Mesothelial cell of epicardium (in vitro differentiated cells): ENCODE results near the gene PLXNC1. TPM values are rescaled to one million over a fixed set of nuclear protein-coding genes. Genes with fewer than 3 reads are reported as not detected.

ENCODE experiments used
- DNase-seq, 2 experiments: peaks; one replicate each; pipeline ENCODE4 v3.0.0; 2021; ENCODE audit warnings: low spot score in 2 of 2; ENCODE audit not compliant: unreplicated experiment in 2 of 2
- H3K27ac Mint-ChIP-seq: 2 replicates; pipeline ENCODE4 v1.8.0; 2021; ENCODE audit warnings: mixed read lengths
- H3K27me3 Mint-ChIP-seq: 2 replicates; pipeline ENCODE4 v1.8.0; 2021; ENCODE audit warnings: low read depth, mixed read lengths
- H3K36me3 Mint-ChIP-seq: 2 replicates; pipeline ENCODE4 v1.8.0; 2021; ENCODE audit warnings: mixed read lengths
- H3K4me1 Mint-ChIP-seq: 2 replicates; pipeline ENCODE4 v1.8.0; 2021; ENCODE audit warnings: mixed read lengths
- H3K4me3 Mint-ChIP-seq: 2 replicates; pipeline ENCODE4 v1.8.0; 2021; ENCODE audit warnings: mild to moderate bottlenecking, moderate library complexity, mixed read lengths
- H3K9me3 Mint-ChIP-seq: 2 replicates; pipeline ENCODE4 v1.8.0; 2021; ENCODE audit warnings: mixed read lengths
- CTCF ChIP-seq: fragments of 200-600 bp; sonication (generic); IDR thresholded peaks from one replicate; pipeline ENCODE4 v1.5.0; 2021; ENCODE audit warnings: antibody characterized with exemption; ENCODE audit not compliant: unreplicated experiment
- total RNA-seq: library from RNA; stranded (reverse); gene quantifications from 3 replicates; pipeline ENCODE4 v1.2.1, GENCODE V29; 2021

PLXNC1 gene
- total RNA-seq, 1 donor from 2014 or later = 3.4 TPM

DNA sequence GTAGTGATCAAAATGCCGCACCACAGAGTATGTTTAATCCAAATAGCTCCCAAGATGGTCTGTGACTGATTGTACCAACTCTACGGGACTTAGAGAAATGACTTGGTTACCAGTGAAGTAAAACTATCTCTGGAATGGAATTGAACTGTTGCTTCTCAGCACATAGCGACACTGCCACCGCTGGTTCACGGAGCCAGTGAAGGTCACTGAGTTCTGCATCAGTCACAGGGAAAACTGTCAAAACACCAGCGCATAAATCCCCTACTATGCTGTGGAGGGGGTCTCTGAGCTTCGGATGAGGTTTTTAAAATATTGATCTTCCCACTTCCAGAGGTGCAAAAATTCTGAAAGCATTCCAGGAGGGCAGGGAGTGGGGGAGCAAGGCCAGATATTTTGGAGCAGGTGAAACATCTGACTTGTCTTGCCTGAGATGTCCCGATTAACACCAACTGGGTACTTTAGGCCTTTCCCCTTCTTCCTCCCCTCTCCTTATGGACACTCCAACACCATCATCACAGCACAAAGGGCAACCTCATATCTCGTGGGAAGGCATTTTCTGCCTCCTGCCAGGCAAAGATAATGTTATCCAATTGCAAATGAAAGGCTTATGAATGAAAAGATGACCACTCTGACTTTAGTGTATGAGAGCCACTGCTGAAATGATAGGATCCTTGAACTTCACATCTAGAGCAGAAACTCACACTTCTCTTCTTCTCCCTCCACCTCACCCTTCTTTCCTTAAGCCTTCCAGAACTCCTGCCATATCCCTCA, 2.0 kb upstream of the PLXNC1 start:
- Mint-ChIP-seq H3K36me3 (no peaks in the 10 kb centered on the region), H3K4me3 (no peak overlapping the region), H3K27ac (no peak overlapping the region), H3K4me1 (peaks cover 6% of the 10 kb centered on the region), H3K27me3 (peaks cover 86% of the 10 kb centered on the region), H3K9me3 (no peaks in the 10 kb centered on the region)
- TF ChIP-seq CTCF = no peak
- no peak for DNase-seq

DNA sequence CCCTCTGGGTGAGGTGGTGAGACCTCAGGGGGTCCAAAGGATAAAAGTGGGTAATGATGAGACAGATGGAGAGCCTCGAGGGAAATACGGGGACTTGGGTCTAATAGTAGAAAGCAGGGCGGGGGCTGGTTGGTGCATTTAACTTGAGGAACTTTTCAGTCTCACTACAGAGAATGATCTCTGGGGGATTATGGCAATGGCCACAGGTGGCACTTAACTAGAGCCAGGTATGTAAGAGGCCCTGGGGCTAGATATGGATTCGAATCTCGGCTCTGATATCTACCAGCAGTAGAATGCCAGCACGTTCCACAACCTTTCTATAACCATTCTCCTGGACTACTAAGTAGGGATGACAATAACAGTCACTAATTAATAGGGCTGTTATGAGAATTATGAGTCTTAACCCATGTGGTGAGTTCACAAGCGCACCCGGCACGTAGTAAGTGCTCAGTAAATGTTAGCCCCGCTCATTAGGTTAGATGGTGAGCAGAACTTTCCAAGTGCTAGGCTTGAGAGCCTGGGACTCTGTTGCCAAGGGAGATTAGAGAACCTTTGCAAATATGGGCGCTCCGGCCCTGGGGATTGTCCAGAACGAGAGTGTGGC, 888 bp upstream of the PLXNC1 start:
- peaks cover 87% of the 10 kb centered on the region for H3K27me3 Mint-ChIP-seq
- peaks cover 6% of the 10 kb centered on the region for H3K4me1 Mint-ChIP-seq
- H3K4me3 Mint-ChIP-seq = peak overlapping the region; percentile 68
- no peak for DNase-seq
- no peak overlapping the region for H3K27ac Mint-ChIP-seq
- no peaks in the 10 kb centered on the region for H3K9me3 Mint-ChIP-seq
- no peak for TF ChIP-seq CTCF
- H3K36me3 Mint-ChIP-seq = no peaks in the 10 kb centered on the region

DNA sequence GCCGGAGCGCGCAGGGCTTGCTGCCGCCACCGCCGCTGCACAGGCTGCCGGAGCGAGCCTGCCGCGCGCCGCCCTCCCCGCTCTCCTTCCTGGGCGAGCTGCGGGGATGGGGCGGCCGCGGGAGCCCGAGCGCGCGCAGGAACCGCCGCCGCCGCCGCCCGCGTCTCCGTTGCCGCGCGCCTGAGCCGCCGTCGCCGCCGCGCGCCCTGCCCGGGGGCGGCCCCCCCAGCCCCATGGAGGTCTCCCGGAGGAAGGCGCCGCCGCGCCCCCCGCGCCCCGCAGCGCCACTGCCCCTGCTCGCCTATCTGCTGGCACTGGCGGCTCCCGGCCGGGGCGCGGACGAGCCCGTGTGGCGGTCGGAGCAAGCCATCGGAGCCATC, 352 bp downstream of the PLXNC1 start:
- Mint-ChIP-seq H3K27ac (no peak overlapping the region), H3K9me3 (no peaks in the 10 kb centered on the region), H3K4me3 (peak overlapping the region; percentile 68), H3K27me3 (peaks cover 87% of the 10 kb centered on the region), H3K4me1 (peaks cover 6% of the 10 kb centered on the region), H3K36me3 (no peaks in the 10 kb centered on the region)
- TF ChIP-seq CTCF = no peak
- no peak for DNase-seq

DNA sequence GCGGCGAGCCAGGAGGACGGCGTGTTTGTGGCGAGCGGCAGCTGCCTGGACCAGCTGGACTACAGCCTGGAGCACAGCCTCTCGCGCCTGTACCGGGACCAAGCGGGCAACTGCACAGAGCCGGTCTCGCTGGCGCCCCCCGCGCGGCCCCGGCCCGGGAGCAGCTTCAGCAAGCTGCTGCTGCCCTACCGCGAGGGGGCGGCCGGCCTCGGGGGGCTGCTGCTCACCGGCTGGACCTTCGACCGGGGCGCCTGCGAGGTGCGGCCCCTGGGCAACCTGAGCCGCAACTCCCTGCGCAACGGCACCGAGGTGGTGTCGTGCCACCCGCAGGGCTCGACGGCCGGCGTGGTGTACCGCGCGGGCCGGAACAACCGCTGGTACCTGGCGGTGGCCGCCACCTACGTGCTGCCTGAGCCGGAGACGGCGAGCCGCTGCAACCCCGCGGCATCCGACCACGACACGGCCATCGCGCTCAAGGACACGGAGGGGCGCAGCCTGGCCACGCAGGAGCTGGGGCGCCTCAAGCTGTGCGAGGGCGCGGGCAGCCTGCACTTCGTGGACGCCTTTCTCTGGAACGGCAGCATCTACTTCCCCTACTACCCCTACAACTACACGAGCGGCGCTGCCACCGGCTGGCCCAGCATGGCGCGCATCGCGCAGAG, 873 bp downstream of the PLXNC1 start:
- peak in 1 of 2 experiments; percentile 47 for DNase-seq
- Mint-ChIP-seq H3K9me3 (no peaks in the 10 kb centered on the region), H3K27ac (no peak overlapping the region), H3K4me3 (peak overlapping the region; percentile 68), H3K36me3 (no peaks in the 10 kb centered on the region), H3K4me1 (peaks cover 6% of the 10 kb centered on the region), H3K27me3 (peaks cover 89% of the 10 kb centered on the region)
- no peak for TF ChIP-seq CTCF

GRCh38 chr12:94149781-94150239, 1.4 kb downstream of the PLXNC1 start:
- TF ChIP-seq CTCF = no peak
- no peaks in the 10 kb centered on the region for H3K36me3 Mint-ChIP-seq
- peaks cover 89% of the 10 kb centered on the region for H3K27me3 Mint-ChIP-seq
- no peak for DNase-seq
- H3K9me3 Mint-ChIP-seq = no peaks in the 10 kb centered on the region
- no peak overlapping the region for H3K27ac Mint-ChIP-seq
- H3K4me1 Mint-ChIP-seq = peaks cover 6% of the 10 kb centered on the region
- peak overlapping the region; percentile 65 for H3K4me3 Mint-ChIP-seq
